K562 (cell line): Measurements from ENCODE around the gene HRAS. TPM values are rescaled to one million over a fixed set of nuclear protein-coding genes. Genes with fewer than 3 reads are reported as not detected.

ENCODE experiments used
- AFF4 ChIP-seq: sonication (generic); formaldehyde crosslinking; IDR thresholded peaks from 2 replicates; pipeline ENCODE4 v1.8.0; 2023; ENCODE audit warnings: mild to moderate bottlenecking, missing genetic modification reagents
- EP400 ChIP-seq: fragments of 450-650 bp; IDR thresholded peaks from 2 replicates; pipeline ENCODE4 v1.6.1; 2017; ENCODE audit warnings: antibody characterized with exemption, mild to moderate bottlenecking, moderate library complexity
- SAFB ChIP-seq: fragments of 200-400 bp; formaldehyde crosslinking; IDR thresholded peaks from 2 replicates; pipeline ENCODE4 v1.6.1; 2017; ENCODE audit warnings: low read depth, low read length, borderline replicate concordance
- SNAPC5 ChIP-seq: fragments of 250-450 bp; sonication (Bioruptor Pico); IDR thresholded peaks from 2 replicates; pipeline ENCODE4 v1.8.0; 2021; ENCODE audit warnings: moderate library complexity, mild to moderate bottlenecking, inconsistent platforms
- TFE3 ChIP-seq: fragments of 450-650 bp; formaldehyde crosslinking; IDR thresholded peaks from 2 replicates; pipeline ENCODE4 v1.4.0; 2020; ENCODE audit warnings: mild to moderate bottlenecking, mixed read lengths
- ZNF165 ChIP-seq: fragments of 250-450 bp; sonication (Bioruptor Pico); IDR thresholded peaks from 2 replicates; pipeline ENCODE4 v1.4.0; 2020; ENCODE audit warnings: borderline replicate concordance
- ZNF23 ChIP-seq: fragments of 250-450 bp; sonication (Bioruptor Pico); IDR thresholded peaks from 2 replicates; pipeline ENCODE4 v1.4.0; 2020; ENCODE audit warnings: mild to moderate bottlenecking
- polyA plus RNA-seq, 8 experiments: library from polyadenylated mRNA; depleted of rRNA in 4 of 8; stranded (reverse) in 5 of 8; unstranded in 3 of 8; fragments of >200 nt; fragmentation: Nextera tagmentation in 2 of 8; fragmentation: Illumina TruSeq in 1 of 8; extraction: Ambion mirVana in 2 of 8; extraction: Trizol in 1 of 8; gene quantifications; 2 replicates each; pipeline versions ENCODE4 v1.2.1 to v1.2.3, GENCODE V29; 2011 to 2014; ENCODE audit warnings: inconsistent platforms in 1 of 8, missing spikeins in 1 of 8
- total RNA-seq, 7 experiments: library from RNA; depleted of rRNA in 6 of 7; stranded (reverse); fragments of >200 nt in 6 of 7; fragmentation: Illumina TruSeq in 2 of 7; extraction: Trizol in 2 of 7; gene quantifications; 2 replicates each; pipeline versions ENCODE4 v1.2.1 to v1.2.3, GENCODE V29; 2011 to 2021; ENCODE audit warnings: low replicate concordance in 1 of 7
- TF ChIP-seq, protein P1 (sequence below): sonication (generic); formaldehyde crosslinking; IDR thresholded peaks from 2 replicates; pipeline ENCODE4 v1.8.0; 2022; ENCODE audit warnings: missing genetic modification reagents, mild to moderate bottlenecking, borderline replicate concordance
- TF ChIP-seq, protein P2 (sequence below), 2 experiments: fragments of 450-650 bp in 1 of 2; sonication (generic) in 1 of 2; formaldehyde crosslinking in 1 of 2; IDR thresholded peaks; 2 replicates each; pipeline versions ENCODE4 v1.7.1 to v1.9.0; 2016 to 2022; ENCODE audit warnings: inconsistent platforms in 1 of 2, mild to moderate bottlenecking in 1 of 2, missing genetic modification reagents in 1 of 2

HRAS gene
- total and polyA plus RNA-seq, 9 of the 15 experiments (the other 6 are each of a cell fraction or from before 2014, with no cell fraction given) = 2.8 to 73.5 (median 29.6) TPM

DNA sequence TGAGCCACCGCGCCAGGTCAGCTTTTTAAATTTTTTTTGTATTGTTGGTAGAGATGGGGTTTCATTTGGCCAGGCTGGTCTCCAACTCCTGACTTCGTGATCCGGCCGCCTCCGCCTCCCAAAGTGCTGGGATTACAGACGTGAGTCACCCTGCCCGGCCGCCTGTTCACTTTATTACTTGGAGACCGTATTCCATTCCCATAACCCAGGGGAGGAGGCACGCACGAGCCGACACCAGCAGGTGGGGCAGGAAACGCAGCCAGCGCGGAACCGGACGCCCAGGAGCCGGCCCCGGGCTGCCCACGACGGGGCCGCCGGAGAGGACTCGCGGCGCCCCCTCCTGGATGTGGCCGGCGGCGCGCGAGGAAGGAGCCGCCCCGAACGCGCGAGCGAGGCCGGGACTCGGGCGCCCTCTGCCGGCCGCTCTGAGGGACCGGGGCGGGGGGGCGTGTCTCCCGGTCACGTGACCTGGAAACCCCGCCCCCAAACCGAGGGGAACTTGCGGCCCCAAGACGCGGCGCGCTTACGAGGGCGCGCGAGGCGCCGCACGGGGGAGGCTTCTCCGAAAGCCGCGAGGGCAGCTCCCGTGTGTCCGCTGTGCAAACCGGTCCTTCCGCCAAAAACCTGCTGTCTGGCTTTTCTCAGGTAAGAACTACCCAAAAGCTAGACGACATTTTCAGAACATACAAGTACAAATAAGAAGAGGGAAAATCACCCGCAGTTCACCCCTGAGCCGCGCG is 16.7 kb downstream of the HRAS start (continued):
- TF ChIP-seq SAFB (peak; percentile 97), SNAPC5 (CRISPR knock-in tag) (no peak), ZNF165 (CRISPR knock-in tag) (no peak), AFF4 (peak; percentile 27; the same call in 1 of the 2 replicates), EP400 (peak; percentile 76), TFE3 (CRISPR knock-in tag) (peak; percentile 100), ZNF23 (CRISPR knock-in tag) (no peak)
- TF ChIP-seq, protein P1, sequence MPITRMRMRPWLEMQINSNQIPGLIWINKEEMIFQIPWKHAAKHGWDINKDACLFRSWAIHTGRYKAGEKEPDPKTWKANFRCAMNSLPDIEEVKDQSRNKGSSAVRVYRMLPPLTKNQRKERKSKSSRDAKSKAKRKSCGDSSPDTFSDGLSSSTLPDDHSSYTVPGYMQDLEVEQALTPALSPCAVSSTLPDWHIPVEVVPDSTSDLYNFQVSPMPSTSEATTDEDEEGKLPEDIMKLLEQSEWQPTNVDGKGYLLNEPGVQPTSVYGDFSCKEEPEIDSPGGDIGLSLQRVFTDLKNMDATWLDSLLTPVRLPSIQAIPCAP = peak; percentile 23; the same call in 1 of the 2 replicates
- TF ChIP-seq, protein P2, sequence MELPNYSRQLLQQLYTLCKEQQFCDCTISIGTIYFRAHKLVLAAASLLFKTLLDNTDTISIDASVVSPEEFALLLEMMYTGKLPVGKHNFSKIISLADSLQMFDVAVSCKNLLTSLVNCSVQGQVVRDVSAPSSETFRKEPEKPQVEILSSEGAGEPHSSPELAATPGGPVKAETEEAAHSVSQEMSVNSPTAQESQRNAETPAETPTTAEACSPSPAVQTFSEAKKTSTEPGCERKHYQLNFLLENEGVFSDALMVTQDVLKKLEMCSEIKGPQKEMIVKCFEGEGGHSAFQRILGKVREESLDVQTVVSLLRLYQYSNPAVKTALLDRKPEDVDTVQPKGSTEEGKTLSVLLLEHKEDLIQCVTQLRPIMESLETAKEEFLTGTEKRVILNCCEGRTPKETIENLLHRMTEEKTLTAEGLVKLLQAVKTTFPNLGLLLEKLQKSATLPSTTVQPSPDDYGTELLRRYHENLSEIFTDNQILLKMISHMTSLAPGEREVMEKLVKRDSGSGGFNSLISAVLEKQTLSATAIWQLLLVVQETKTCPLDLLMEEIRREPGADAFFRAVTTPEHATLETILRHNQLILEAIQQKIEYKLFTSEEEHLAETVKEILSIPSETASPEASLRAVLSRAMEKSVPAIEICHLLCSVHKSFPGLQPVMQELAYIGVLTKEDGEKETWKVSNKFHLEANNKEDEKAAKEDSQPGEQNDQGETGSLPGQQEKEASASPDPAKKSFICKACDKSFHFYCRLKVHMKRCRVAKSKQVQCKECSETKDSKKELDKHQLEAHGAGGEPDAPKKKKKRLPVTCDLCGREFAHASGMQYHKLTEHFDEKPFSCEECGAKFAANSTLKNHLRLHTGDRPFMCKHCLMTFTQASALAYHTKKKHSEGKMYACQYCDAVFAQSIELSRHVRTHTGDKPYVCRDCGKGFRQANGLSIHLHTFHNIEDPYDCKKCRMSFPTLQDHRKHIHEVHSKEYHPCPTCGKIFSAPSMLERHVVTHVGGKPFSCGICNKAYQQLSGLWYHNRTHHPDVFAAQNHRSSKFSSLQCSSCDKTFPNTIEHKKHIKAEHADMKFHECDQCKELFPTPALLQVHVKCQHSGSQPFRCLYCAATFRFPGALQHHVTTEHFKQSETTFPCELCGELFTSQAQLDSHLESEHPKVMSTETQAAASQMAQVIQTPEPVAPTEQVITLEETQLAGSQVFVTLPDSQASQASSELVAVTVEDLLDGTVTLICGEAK (IDR thresholded peaks at IDR 0.05) = peak; percentile 74
- TF ChIP-seq, protein P2 (CRISPR knock-in tag; IDR thresholded peaks at IDR 0.05) = no peak
